Measurements from ENCODE around the gene ZFP36.
"Not testable (repeated sequence)": the region's sequence is repeated elsewhere in the genome, so short reads cannot be mapped to it uniquely, and the experiment has no call there.

Gene ZFP36

DNA sequence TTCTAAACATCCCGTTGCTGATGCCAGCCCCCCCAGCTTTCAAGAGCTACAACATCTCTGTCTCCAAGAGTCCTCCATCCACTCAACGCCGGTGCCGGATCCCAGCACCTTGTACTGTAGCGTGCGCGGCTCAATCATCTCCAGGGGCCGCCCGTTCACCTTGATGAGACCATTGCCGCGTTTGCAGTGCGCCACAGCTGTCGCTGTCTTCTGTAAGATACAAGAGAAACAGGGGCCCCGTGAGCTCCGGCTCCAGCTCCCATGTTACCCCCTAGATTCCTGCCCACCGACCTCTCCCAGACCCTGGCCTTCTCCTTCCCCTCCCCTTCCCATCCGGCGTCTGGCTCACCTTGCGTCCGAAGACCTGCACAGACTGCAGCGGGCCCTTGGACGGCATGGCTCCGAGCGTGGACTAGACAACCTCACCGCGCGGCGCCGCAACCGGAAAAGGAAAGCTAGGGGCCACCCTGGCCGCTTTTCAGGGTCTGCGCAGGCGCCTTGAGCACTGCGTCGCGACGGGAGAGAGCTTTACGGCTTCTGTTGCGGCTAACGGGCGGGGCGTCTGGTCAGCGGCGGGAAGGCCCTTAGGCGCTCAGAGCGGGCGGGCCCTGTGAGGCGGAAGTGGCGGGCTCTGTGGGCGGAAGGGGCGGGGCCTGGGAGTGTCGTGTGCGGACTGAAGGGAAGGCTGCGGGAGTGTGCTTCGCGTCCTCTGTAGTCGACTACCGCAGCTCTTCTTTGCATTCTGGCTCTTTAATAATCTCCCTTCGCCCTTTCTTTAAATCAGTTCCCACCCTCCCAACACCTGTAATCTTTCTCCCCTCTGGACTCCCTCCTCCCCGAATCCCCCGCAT is 29.1 kb downstream of the ZFP36 start, which contains the start of gene RPS16:
TSS of gene RPS16 (minus strand) at position 451 of the 851 bp plus-strand sequence. CDS start at position 397, 54 bp downstream.
- H3K4me3 ChIP-seq (ENCODE audit: low read depth, low read length): peak within 1 kb of the TSS; percentile 97

DNA sequence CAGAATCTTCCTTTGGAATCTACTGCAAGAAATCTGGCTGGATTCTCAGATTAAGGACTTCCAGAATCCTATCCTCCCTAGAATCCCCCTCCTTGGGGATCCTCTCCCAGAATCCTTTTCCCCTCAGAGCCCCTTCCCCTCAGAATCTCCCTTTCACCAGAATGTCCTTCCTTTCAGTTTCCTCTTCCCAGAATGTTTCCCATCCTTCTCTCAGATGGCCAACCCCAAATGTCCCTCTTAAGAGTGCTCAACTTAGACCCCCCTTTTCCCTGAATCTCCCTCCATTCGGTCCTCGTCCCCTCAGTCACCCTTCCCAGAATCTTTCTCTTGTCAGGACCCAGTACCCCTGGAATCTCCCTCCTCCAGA is 29.7 kb downstream of the ZFP36 start:
- H3K4me3 ChIP-seq (ENCODE audit: low read depth, low read length): peak overlapping the region; percentile 65

DNA sequence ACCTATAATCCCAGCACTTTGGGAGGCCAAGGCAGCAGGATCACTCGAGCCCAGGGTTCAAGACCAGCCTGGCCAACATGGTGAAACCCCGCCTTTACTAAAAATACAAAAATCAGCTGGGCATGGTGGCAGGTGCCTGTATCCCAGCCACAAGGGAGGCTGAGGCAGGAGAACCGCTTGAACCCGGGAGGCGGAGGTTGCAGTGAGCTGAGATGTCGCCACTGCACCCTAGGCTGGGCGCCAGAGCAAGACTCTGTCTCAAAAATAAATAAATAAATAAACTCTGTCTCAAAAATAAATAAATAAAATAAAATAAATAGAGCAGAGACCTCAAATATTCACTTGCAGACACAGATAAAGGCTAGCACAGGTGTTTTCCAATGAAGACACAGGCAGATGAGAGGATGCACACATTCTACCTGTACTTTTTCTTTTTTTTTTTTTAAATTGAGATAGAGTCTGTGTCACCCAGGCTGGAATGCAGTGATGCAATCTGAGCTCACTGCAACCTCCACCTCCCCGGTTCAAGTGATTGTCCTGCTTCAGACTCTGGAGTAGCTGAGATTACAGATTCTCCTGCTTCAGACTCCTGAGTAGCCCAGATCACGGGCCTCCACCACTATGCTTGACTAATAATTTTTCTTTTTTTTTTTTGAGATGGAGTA is 31.8 kb downstream of the ZFP36 start:
- H3K4me3 ChIP-seq (ENCODE audit: low read depth, low read length): no peak overlapping the region

DNA sequence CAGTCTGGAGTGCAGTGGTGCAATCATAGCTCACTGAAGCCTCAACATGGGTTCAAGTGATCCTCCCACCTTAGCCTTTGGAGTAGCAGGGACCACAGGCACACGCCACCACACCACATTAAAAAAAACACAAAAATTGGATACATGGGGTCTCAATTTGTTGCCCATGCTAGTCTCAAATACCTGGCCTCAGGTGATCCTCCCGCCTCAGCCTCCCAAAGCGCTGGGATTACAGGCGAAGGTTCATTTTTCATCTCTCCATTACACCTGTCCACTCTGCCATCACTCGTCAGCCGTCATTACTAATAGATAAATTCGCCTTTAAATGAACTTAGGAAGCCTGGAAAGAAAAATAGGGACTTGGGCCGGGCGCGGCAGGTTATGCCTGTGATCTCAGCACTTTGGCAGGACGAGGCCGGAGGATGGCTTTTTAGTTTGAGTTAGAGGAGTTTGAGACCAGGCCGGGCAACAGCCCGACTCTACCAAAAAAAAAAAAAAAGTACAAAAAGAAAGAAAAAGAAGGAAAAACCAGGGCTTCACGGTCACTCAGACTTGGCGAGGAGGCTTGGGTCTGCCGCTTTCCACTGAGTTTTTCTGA is 38.0 kb downstream of the ZFP36 start:
- H3K4me3 ChIP-seq (ENCODE audit: low read depth, low read length): peak overlapping the region; percentile 88

DNA sequence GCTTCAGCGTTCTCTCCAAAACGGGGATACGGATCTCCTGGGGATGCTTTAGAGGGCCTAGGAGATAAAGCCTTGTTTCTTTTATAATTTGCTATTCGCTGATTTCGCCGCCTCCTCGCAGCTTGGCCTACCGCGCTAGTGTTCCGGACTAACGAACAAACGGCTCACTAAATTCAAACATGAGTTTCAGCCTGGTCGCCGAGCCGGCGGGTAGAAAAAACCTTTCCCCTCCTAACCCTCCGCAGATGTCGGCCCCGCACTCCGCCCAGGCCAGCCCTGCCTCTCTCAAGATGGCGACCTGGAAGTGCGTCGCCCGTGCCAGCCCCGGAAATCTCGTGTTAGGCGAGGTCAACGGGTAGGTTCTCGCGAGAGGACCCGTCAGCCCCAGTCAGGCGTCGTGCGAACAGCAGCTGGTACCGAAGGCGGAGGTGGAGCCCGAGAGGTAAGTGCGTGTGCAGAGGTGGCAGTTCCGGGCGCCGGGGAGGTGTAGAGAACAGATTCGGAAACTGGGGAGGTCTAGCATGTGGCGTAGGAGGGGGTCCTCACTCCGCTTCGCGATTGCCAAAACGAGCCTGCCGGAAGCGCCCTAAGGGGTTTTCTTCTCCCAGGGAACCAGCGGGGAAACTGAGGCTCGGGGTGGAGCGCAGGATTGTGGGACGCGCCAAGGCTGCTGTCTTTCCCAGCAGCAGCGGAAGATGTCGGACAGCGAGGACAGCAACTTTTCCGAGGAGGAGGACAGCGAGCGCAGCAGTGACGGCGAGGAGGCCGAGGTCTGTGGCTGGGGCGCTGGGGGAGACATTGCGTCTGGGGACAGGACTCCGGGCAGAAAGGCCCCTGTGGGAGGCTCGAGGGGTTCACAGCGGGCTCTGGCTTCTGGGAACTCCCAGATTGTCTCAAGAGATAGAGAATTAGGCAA is 38.8 kb downstream of the ZFP36 start, which contains the start of gene SUPT5H:
TSS of gene SUPT5H (plus strand) at position 387 of the 916 bp plus-strand sequence. CDS start at position 696, 309 bp downstream.
- H3K4me3 ChIP-seq (ENCODE audit: low read depth, low read length): peak within 1 kb of the TSS; percentile 88

DNA sequence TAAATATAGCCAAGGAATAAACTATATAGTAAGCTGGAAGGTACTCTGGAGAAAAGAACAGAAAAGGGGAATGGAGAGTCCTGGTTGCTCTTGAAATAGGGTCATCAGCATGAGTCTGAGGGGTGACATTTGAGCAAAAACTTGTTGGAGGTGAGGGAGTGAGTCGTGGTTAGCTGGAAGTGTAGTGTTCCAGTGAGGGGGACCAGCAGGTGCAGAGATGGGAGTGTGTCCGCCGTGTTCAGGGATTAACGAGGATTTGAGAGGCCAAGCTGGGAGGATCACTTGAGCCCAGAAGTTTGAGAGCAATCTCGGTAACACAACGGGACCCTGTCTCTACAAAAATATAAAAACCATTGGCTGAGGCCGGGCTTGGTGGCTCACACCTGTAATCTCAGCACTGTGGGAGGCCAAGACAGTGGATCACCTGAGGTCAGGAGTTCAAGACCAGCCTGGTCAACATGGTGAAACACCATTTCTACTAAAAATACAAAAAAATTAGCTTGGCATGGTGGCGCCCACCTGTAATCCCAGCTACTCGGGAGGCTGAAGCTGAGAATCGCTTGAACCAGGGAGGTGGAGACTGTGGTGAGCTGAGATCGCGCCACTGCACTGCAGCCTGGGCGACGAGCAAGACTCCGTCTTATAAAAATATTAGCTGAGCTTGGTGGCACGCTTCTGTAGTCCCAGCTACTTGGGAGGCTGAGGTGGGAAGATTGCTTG is 39.9 kb downstream of the ZFP36 start:
- peak overlapping the region; percentile 88 for H3K4me3 ChIP-seq (ENCODE audit: low read depth, low read length)

DNA sequence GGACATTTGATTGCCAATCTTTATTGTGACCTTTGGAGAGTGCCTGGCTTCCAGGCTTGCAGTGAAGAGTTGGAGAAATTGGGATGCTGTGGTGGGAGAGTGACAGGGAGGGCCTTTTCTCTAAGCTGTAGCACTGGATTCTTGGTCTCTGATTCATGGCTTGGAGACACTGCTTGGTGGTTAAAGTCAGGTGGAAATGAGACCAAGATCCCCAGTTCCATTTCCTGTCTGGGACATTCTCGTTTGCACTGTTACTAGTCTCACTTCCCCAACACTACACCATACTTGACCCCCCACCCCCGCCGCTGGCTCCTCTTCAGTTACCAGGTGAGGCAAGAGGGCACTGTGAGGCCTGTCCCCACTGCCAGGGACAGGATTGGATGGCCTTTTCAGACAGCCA is 41.6 kb downstream of the ZFP36 start:
- H3K4me3 ChIP-seq (ENCODE audit: low read depth, low read length): no peak overlapping the region

DNA sequence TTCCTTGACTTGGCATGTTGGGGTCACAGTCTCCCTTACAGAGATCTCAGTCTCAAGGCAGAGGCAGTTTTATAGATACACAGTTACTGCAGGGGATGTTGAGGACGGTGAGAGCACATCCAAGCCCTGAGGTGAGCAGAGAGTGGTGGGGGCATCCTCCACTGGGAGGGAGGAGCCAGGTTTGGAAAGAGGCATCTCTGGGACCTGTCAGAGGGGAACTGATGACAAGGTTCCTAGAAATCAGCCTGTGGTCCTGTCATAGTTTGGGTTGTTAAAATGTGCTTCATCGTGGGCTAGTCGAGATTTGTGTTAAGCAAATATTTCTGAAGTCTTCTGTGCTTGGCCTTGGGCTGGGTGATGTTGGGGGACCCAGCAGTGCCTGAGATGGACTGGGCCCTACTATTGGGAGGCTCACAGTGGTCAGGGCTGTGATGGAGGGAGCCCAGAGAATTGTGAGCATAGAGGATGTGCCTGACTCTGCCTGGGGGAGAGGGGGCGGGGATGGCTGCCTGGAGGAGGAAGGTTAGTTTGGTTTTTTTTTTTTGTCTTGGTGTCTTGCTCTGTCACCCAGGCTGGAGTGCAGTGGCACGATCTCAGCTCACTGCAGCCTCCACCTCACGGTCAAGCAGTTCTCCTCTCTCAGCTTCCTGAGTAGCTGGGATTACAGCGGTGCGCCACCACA is 42.6 kb downstream of the ZFP36 start:
- H3K4me3 ChIP-seq (ENCODE audit: low read depth, low read length): no peak overlapping the region

DNA sequence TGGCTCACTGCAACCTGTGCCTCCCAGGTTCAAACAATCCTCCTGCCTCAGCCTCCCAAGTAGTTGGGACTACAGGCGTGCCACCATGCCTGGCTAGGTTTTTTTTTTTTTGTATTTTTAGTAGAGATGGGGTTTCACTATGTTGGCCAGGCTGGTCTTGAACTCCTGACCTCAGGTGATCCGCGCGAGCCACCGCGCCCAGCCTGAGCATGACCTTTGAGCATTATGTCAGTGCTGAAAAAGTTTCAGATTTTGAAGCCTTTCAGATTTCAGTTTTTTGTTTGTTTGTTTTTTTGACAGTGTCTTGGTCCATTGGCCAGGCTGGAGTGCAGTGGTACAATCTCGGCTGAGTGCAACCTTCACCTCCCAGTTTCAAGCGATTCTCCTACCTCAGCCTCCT is 44.6 kb downstream of the ZFP36 start:
- not testable (repeated sequence) for H3K4me3 ChIP-seq (ENCODE audit: low read depth, low read length)

All from iPS-11a (cell line).